ENCODE measurements around the gene TRIM40.

- no peak for TF ChIP-seq FOSL2 (IDR thresholded peaks at IDR 0.05)
- no peak for TF ChIP-seq FOSL2 (CRISPR knock-in tag; IDR thresholded peaks at IDR 0.05)
- TF ChIP-seq JUN (IDR thresholded peaks at IDR 0.05) = no peak
Measured at GRCh38 chr6:30127238-30128093, 8.5 kb upstream of the TRIM40 start.

All from A549 (cell line).